Left ventricle myocardium inferior (tissue), 1 donor: Measurements from ENCODE around the gene TMEM40. TPM values are rescaled to one million over a fixed set of nuclear protein-coding genes. Genes with fewer than 3 reads are reported as not detected.

ENCODE experiments used
- DNase-seq: peaks from one replicate; pipeline ENCODE4 v3.0.0-alpha.2; 2020
- H3K27ac ChIP-seq: fragments of 200-600 bp; replicated peaks from 2 replicates; pipeline ENCODE4 v1.8.0; 2021
- H3K27me3 ChIP-seq: fragments of 200-600 bp; 2 replicates; pipeline ENCODE4 v1.8.0; 2021; ENCODE audit warnings: low read depth
- H3K36me3 ChIP-seq: fragments of 200-600 bp; 2 replicates; pipeline ENCODE4 v1.8.0; 2021
- H3K4me1 ChIP-seq: fragments of 200-600 bp; 2 replicates; pipeline ENCODE4 v1.8.0; 2021
- H3K4me3 ChIP-seq: fragments of 200-600 bp; 2 replicates; pipeline ENCODE4 v1.8.0; 2021; ENCODE audit warnings: mild to moderate bottlenecking, moderate library complexity
- H3K9me3 ChIP-seq: fragments of 200-600 bp; replicated peaks from 2 replicates; pipeline ENCODE4 v1.8.0; 2021
- CTCF ChIP-seq: fragments of 200-600 bp; IDR thresholded peaks from 2 replicates; pipeline ENCODE4 v1.8.0; 2021; ENCODE audit warnings: antibody characterized with exemption, mild to moderate bottlenecking, borderline replicate concordance
- intact Hi-C: fragments of 100-400 bp; cut with micrococcal nuclease; formaldehyde crosslinking; loops from one replicate; pipeline ENCODE4 v1.11.0; 2022
- total RNA-seq: library from RNA; stranded (reverse); fragmentation: NEBNext Ultra II Directional; extraction: Animal tissue kit (Norgen Biotek cat#: 25700); gene quantifications from one replicate; pipeline ENCODE4 v1.2.1, GENCODE V29; 2021
- donor health status: DM: no; HTN: yes; CAD: no; lungs with severe emphysema.

Gene TMEM40
- total RNA-seq, 1 donor from 2014 or later, result 4.5 TPM

DNA sequence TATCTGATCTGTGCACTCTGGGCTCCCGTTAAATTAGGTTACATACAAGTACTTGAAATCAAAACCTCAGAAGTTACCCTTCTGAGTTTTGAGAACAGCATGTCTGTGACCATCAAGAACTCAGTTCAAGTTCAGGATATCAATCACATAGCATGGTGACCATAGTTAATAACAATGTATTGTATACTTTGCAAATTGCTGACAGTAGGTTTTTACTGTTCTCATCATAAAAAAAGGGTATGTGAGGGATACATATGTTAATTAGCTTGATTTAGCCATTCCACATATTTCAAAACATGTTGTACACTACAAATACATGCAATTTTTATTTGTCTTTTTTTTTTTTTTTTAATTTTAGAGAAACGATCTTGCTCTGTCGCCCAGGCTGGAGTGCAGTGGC lies 25.5 kb downstream of the TMEM40 start:
- intact Hi-C loops, result no loop called here
- no peak for TF ChIP-seq CTCF
- no peak for DNase-seq
- Histone ChIP-seq H3K4me3 (no peak overlapping the region), H3K9me3 (no peaks in the 10 kb centered on the region), H3K36me3 (no peaks in the 10 kb centered on the region), H3K27ac (no peak overlapping the region), H3K27me3 (no peaks in the 10 kb centered on the region), H3K4me1 (peaks cover 25% of the 10 kb centered on the region)

DNA sequence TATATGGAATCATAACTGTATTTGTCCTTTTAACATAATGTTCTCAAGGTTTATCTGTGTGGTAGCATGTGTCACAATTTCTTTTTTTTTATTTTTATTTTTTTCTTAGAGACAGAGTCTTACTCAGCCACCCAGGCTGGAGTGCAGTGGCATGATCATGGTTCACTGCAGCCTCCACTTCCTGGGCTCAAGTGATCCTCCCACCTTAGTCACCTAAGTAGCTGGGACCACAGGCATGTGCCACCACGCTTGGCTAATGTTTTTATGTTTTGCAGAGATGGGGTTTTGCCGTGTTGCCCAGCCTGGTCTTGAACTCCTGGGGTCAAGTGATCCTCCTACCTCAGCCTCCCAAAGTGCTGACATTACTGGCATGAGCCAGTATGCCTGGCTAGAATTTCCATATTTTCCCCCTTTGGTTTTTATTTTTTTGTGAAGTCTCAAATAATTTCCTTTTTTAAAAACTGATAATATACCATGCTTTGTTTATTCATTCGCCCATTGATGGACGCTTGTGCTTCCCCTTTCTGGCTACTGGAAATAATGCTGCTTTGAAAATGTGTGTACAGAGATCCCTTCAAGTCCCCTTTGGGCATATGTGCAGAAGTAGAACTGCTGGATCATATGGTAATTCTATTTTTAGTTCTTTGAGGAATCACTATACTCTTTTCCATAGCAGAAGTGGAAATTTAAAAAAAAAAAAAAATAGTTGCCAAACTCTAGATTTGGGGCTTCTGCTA lies 28.4 kb downstream of the TMEM40 start:
- Histone ChIP-seq H3K36me3 (no peaks in the 10 kb centered on the region), H3K4me1 (peaks cover 34% of the 10 kb centered on the region), H3K27ac (peak overlapping the region; percentile 77), H3K9me3 (no peaks in the 10 kb centered on the region), H3K27me3 (no peaks in the 10 kb centered on the region), H3K4me3 (no peak overlapping the region)
- no peak for DNase-seq
- intact Hi-C loops, result no loop called here
- TF ChIP-seq CTCF, result no peak

DNA sequence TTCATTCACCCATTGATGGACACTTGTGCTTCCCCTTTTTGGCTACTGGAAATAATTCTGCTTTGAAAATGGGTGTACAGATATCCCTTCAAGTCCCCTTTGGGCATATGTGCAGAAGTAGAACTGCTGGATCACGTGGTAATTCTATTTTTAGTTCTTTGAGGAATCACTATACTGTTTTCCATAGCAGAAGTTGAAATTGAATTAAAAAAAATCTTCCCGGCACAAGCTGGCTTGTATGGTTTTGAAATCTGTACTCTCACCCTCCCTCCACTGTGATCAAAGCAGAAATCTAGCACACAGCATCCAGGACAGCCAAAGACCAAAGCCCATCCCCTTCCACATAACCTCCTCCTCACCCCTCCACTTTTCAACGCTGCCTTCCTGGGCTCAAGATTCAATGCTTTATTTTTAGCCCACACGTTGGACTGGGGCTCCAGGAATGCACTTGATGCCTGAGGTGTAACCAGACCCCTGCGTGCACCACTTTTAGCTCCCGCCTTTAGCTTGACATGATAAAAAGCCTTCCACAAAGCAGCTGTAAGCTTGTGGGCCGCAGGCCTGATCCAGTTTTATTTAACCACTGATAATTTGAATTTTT lies 29.9 kb downstream of the TMEM40 start:
- TF ChIP-seq CTCF, result no peak
- DNase-seq, result peak; percentile 41
- no peaks in the 10 kb centered on the region for H3K27me3 ChIP-seq
- H3K27ac ChIP-seq, result peak overlapping the region; percentile 77
- no peak overlapping the region for H3K4me3 ChIP-seq
- no peaks in the 10 kb centered on the region for H3K9me3 ChIP-seq
- H3K4me1 ChIP-seq, result peaks cover 34% of the 10 kb centered on the region
- H3K36me3 ChIP-seq, result no peaks in the 10 kb centered on the region
- intact Hi-C loops, result no loop called here

DNA sequence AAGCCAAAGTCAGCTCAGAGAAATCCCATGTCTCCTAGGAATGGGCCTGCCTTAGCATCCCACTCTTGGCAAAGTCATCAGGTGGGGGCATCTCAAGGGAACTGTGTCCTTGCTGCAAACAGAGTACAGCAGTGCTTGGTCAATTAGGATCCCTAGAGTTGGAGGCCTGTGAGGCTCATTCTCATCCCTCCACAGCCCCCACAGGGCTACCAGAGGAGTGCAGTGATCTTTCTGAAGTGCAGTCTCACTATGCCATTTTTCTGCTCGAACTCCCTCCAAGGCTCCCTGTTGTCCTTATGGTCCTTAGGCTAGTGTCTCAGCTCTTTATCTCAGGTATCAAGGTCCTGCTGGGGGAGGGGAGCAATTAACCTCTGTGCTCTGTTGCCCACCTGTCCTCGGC lies 31.1 kb downstream of the TMEM40 start:
- peaks cover 34% of the 10 kb centered on the region for H3K4me1 ChIP-seq
- no peak overlapping the region for H3K4me3 ChIP-seq
- H3K27ac ChIP-seq, result peak overlapping the region; percentile 77
- H3K27me3 ChIP-seq, result no peaks in the 10 kb centered on the region
- intact Hi-C loops, result no loop called here
- no peaks in the 10 kb centered on the region for H3K9me3 ChIP-seq
- no peak for DNase-seq
- no peak for TF ChIP-seq CTCF
- no peaks in the 10 kb centered on the region for H3K36me3 ChIP-seq

DNA sequence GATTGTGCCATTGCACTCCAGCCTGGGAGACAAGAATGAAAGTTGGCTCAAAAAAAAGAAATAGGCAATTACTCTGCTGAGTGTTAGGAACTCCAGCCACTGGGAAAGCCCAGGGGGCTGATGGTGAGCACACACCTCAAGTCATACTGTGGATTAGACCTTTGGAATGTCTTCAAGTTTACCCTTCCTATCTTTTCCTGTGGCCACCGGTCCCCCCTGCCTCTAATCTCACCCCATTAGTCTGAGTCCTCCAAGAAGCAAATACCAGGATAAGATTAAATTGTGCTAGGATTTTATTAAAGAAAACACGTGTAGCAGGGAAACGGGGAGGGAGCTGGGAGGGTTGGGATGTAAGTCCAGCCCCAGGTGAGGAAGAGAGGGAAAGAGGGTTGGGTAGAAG lies 31.6 kb downstream of the TMEM40 start:
- Histone ChIP-seq H3K4me1 (peaks cover 34% of the 10 kb centered on the region), H3K36me3 (no peaks in the 10 kb centered on the region), H3K4me3 (no peak overlapping the region), H3K9me3 (no peaks in the 10 kb centered on the region), H3K27me3 (no peaks in the 10 kb centered on the region), H3K27ac (peak overlapping the region; percentile 77)
- no peak for DNase-seq
- no peak for TF ChIP-seq CTCF
- intact Hi-C loops, result no loop called here
